SKM-1 treated with dmso at 0.1 percent for 144 hours (cell line): Measurements from ENCODE around the gene GPA33.
"Not testable (repeated sequence)": the region's sequence is repeated elsewhere in the genome, so short reads cannot be mapped to it uniquely, and the experiment has no call there.

ENCODE experiments used
- DNase-seq: peaks from one replicate; lab custom pipeline; 2025; ENCODE audit not compliant: unreplicated experiment; lab: John Stamatoyannopoulos, UW

The GPA33 gene

DNA sequence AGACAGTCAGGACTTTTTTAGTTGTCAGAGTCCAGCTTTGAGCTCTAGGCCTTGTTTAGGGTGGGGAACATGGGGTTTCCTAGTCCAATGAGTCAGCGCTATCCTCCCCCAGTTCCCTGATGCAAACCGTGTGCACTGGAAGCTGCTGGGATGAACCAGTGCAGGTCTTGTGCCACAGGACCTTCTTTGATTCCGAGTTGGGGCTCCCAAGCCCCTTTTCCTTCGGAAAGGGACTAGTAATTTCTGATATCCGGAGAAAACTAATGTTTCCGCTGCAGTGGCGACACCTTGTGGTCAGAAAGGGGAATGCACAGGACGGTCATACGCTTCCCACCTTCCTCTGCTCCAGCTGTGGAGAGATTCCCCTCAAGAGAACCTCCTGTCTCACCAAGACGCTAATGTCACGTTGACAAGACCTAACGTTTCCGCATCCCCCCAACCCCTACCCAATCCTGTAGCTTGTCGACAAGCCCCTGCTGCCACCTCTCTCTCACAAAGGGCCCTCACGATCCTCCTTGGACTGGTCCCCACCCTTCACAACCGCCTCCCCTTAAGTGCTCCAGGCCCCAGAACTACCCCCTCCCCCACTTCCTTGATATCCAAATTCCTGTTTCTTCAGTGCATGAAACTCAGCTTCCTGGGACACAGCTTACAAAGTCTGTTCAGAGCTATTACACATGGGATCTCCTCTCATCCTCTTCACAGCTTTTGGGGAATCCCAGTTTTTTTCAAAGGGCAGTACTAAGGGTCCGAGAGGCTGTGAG, 30.9 kb downstream of the GPA33 start:
- peak; percentile 67 for DNase-seq

DNA sequence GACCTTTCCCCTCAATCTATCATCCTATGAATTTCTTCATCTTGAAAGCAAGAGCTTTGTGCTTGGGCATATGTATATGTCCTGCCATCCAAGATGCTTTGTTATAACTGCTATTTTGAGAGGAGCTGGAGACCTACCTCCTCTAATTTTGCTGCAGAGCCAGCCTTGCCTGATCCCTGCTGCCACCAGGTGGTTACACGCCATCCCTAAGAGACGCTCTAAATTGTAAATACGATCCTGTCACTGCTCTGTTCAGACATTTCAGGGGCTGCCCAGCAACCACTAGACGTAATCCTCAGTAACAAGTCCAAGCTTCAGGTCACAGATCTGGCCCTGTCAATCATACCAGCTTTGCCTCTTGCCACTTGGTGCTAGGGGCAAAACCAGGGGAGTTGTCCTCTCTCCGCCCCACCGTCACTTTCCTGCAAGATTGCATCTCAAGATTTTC, 32.9 kb downstream of the GPA33 start:
- DNase-seq, result peak; percentile 82

DNA sequence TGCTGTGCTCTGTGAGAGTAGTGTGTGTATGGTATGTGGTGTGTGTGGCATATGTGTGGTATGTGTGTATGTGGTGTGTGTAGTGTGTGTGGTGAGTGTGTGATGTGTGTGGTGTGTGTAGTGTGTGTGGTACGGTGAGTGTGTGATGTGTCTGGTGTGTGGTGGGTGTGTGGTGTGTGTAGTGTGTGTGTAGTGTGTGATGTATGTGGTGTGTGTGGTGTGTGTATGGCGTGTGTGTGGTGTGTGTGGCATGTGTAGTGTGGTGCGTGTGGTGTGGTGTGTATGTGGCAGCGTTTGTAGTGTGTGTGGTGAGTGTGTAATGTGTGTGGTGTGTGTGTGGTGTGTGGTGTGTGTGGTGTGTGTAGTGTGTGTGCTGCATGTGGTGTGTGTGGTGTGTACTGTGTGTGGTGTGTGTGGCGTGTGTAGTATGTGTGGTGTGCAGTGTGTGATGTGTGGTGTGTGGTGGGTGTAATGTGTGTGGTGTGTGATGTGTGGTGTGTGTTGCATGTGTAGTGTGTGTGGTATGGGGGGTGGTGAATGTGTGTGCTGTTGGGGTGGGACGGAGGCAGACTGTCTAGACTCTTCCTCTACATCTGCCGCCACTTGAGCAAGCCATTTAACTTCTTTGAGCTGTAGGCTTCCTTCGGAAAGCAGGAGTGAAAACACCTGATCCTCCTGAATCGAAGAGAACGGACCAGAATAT, 33.5 kb downstream of the GPA33 start:
- no peak for DNase-seq

DNA sequence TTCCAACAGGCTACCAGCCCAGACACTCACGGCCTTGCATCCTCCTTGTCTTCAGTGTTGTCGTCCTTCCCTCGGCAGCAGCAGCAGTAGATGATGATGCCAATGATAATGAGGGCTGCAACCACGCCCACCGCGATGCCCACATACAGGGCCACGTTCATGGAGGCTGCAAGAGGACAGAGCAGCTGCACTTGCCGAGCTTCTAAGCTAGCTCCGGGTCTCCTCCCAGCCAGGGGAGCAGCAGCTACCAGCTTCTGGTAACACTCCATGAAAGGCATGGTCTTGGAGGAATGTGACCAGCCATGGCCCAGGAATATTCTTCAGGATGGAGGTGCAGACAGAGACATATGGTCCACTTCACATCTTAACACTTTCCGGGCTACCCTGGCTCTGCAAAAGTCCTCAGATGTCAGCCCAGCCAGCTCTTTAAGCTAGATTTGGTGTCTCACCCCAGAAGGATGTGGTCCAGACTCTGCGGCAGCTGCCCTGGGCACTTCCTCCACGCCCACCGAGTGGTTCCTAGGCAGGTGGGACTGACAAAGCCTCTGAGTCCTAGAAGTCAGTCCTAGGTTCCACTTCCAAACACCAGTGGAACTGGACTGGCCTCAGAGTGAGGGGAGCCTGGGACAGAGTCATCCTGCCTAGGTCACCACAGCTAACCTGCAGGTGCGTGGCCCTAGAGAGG, 35.1 kb downstream of the GPA33 start:
- no peak for DNase-seq

DNA sequence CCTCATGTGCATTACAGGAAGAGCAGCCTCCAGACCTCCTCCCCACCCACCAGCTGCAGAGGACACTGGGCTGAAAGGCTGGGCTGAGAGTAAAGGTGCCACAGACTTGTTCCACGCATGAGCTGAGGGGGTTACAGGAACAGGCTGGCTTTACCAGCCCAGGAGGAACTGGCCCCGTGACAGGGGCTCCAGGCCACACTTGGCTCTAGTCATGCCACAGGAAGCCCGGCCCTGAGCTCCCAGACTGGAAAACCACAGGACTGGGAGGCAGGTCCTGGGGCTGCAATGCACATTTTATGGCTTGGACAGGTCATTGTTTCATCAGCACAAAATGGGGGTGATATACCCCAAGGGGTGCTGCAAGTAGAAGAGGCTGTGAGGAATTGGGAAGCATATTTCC, 35.6 kb downstream of the GPA33 start:
- no peak for DNase-seq

DNA sequence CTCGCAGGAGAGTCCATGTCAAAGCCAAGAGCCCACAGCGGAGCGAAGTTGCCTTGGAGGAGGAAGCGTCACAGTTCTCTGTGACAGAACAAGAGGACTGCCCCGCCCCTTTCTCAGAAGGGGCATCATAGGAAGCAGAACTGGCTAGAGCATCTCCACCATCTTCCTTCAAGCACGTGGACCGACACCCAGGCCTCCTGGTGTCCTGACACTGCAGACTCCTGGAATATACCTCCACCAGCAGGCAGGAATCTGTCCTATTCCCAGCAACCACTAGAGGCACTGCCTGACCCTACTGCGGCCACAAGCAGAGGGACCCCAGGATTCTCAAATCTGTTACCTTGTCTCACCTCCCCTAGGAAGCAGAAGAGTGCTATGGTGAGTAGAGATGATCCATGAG, 37.8 kb downstream of the GPA33 start:
- no peak for DNase-seq

DNA sequence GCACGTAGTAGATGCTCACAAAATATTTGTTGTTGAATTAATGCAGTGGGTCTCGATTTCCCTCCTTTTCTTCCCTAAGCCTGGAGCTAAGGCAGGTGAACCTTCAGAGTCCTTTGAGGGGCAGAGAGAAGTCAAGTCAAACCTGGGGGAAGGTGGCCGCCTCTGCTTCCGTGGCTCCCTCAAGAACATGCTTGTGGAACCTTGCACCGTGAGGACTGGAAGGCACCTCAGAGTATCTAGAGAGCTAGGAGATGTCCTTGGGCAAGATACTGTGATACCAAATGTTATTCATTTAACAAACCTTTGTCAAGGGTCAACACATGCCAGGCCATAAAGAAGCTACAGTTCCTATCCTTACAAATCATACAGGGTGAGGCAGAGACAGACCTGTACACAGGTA, 38.3 kb downstream of the GPA33 start:
- no peak for DNase-seq

DNA sequence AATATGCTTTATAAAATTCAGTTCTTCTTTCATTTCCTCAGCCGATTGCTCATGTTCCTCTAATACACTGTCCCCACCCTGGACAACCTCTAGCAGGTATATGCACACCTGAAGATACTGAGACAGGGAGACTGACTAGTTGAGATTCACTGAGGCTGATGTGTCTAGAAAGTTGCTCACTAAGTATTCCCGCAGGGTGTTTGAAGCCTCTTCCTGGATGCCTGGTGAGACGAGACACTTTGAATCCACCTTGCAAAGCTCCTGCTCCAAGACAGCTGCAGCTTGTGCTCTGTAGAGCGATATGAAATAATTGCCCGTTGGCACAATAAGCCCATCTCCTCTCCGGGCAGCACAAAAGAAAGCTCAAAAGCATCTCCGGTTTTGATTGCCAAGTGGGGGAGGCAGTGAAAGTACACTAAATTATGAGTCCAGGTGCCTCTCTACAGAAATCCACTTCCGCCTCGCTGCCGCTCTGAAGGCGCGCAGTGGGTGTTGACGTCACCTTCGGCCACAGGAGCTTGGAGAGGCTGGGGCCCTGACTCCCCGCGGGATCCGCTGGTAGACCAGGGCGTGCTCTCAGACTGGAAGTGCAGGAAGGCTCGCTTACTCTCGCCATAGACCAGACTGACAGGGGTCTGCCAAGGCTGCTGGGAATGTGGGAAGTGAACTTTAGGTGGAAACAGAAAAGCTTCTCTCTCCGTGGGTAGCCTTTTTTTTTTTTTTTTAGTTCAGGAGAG, 46.3 kb downstream of the GPA33 start:
- no peak for DNase-seq

DNA sequence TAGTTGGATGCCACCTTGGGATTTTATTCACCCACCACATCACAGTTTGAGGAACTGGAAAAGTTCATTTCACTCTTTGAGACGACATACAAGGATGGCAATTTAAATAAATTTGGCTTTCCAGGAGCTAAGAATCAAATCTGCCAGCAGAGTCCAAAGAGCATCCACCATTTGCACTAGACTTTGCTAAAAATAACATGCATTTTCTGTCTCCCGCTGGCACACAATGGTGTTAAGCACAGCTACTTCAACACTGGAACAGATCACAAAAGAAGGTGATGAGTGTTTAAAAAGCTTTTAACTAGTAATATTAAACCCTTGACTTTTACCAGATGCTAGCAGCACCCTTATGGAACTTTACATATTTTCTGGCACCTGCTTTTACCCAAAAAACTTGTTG, 56.5 kb downstream of the GPA33 start:
- DNase-seq, result no peak

DNA sequence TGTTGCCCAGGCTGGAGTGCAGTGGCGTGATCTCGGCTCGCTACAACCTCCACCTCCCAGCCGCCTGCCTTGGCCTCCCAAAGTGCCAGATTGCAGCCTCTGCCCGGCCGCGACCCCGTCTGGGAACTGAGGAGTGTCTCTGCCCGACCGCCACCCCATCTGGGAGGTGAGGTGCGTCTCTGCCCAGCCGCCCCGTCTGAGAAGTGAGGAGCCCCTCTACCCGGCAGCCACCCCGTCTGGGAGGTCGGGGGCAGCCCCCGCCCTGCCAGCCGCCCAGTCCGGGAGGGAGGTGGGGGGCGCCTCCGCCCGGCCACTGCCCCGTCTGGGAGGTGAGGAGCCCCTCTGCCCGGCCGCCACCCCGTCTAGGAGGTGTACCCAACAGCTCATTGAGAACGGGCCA, 60.6 kb downstream of the GPA33 start:
- DNase-seq, result not testable (repeated sequence)

DNA sequence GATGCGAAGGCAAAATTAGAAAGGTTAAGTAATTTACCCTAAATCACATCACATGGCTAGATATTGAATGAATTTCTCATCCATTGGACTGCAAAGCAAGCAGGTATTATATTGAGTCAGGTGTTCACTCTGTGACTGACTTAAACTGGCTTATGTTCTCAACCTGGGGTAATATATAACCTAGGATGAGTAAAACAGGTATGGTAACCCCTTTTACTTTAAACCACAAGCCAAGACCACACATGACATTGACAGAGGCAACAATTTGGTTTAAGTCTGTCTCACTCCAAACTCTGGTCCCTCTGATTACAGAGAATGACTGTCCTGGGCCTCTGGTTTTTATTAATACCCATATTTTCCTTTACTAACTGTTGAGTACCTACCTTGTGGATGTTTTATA, 67.8 kb downstream of the GPA33 start:
- no peak for DNase-seq

DNA sequence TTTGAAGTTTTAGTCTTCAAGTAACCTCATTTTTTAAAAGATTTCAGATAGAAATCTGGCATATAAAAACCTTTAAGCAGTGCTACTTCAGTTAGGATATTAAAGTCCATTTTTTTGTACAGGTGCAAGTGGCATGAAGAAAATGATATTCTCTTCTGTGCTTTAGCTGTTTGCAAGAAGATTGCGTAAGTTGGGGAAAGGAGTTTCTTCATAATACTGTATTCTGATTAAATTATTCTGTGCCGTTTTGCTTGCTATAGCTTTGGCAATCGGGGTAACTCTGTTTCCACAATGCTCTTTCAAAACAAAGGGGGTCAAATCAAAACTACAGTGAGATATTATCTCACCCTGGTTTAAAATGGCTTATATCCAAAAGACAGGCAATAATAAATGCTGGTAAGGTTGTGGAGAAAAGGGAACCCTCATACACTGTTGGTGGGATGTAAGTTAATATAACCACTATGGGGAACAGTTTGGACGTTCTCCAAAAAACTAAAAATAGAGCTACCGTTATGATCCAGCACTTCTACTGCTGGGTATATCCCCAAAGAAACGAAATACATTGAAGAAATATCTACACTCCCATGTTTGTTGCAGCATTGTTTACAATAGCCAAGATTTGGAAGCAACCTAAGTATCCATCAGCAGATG, 74.0 kb downstream of the GPA33 start:
- DNase-seq, result peak; percentile 44

DNA sequence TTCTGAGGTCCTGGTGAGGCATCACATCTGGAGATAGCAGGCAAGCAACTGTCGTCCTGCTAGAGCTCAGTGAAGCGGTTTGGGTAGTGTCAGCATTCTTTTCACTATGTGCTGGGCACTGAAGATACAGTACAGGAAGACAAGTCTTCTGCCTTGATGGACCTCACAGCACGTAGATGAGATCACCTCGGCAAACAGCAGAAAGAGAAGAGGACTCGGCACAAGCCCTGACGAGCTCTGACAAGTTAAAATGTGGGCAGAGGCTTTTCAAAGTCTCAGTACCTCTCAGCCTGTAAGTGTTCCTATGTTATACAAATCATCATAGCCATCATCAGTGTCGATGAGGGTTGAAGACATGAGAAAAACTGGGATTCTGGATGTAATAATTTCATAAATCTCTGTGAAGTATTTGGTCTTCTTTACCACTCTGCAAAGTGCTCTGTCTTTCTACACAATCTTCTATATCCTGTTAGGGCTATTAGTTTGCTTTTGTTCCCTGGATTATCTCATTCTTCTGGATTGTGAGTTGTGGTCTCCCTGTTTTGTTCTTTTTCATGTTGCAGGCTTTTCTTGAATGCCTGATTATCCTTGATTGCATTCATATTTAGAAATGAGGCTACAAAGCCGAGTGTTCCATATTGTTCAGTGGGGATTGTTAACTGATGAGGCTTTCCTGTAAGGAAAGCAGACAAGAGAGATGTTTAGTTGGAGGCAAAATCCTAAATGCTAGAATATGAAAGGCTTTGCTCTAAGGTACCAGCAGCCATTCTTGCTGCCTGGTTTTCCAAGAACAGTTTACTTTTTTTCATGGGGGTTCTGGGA, 76.9 kb downstream of the GPA33 start:
- DNase-seq, result no peak

DNA sequence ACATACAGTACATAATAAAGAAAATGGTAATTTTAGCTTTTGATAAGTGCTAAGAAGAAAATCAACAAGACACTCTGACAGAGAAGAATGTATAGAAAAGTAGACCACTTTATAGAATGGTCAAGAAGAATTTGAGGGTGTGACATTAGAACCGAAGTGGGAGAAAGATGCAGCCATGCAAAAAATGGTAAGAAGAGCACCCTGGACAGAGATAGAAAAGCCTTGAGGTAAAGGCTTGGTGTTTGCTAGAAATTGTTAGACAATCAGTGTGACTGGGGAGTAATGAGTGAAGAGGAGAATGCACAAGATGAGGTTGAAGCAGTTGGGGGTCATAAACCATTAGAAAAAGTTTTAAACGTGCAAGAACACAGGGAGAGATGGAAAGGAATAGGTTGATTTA, 77.6 kb downstream of the GPA33 start:
- DNase-seq, result no peak

DNA sequence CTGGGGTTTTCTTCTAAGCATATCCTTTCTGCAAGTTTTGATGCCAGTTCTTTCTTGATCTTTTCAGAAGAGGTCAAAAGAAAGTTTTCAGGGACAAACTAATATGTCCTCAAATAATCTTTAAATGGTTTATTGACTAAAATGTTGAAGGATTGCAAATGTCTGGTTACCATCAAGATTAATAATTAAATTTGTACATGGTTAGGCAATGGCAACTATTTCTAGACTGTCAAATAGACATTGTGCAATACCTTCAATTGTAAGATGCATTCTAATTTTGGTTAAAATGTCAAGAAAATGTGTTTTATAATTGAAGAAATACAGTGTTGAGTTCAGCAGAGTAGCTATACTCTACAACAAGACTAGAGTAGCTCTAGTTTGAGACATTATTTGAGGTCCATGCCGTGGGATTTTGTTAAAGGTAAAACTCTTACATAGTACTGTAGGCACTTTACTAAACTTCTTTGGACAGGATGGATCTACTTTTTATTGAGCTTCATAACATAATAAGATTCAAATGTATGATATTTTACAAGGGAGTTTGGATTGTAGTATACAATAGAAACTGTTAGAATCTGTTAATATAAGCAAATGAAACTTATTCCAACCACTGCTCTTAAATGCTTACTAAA, 78.5 kb downstream of the GPA33 start:
- DNase-seq, result no peak

DNA sequence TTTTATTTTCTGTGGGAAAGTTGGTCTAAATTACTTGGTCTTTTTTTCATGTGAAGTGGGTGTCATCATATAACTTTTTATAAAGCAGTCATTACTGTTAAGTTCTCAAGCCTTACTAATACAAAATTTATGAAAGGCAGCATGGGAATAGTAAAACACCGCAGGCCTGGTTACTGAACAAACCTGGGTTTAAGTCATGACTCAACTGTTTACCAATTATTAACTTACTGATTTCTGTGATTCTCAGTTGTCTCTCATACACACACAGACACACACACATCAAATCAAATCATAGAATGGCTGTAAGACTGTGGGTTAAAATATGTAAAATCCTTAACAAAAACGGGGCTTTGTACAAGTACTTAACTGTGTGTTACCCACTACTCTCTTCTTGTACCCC, 86.5 kb downstream of the GPA33 start:
- DNase-seq, result no peak
